GM23248 (cell line): ENCODE data around the gene PTX4. TPM values are rescaled to one million over a fixed set of nuclear protein-coding genes. Genes with fewer than 3 reads are reported as not detected.
A peak's percentile ranks its signal among the peaks of the same experiment; 100 is the strongest.

Source experiments
- DNase-seq: peaks from one replicate; pipeline ENCODE4 v3.0.0-alpha.2; 2015
- H2AFZ ChIP-seq: fragments of 200-600 bp; sonication (generic); 2 replicates; pipeline ENCODE4 v1.6.1; 2016; ENCODE audit warnings: antibody characterized with exemption
- H3F3A ChIP-seq: fragments of 200-600 bp; sonication (generic); 2 replicates; pipeline ENCODE4 v1.6.1; 2016; ENCODE audit warnings: mild to moderate bottlenecking, antibody characterized with exemption, mixed run types; ENCODE audit not compliant: insufficient read depth
- H3K27ac ChIP-seq: fragments of 200-600 bp; sonication (generic); 2 replicates; pipeline ENCODE4 v1.5.1; 2016; ENCODE audit warnings: mild to moderate bottlenecking
- H3K27me3 ChIP-seq: fragments of 200-600 bp; sonication (generic); replicated peaks from 2 replicates; pipeline ENCODE4 v1.6.1; 2016; ENCODE audit warnings: mild to moderate bottlenecking; ENCODE audit not compliant: insufficient read depth
- H3K36me3 ChIP-seq: fragments of 200-600 bp; sonication (generic); 2 replicates; pipeline ENCODE4 v1.6.1; 2016; ENCODE audit warnings: low read depth, mild to moderate bottlenecking
- H3K4me1 ChIP-seq: fragments of 200-600 bp; sonication (generic); 2 replicates; pipeline ENCODE4 v1.6.1; 2016; ENCODE audit warnings: mild to moderate bottlenecking; ENCODE audit not compliant: insufficient read depth
- H3K4me2 ChIP-seq: fragments of 200-600 bp; sonication (generic); one replicate; pipeline ENCODE4 v1.6.1; 2016; ENCODE audit warnings: mild to moderate bottlenecking; ENCODE audit not compliant: unreplicated experiment
- H3K4me3 ChIP-seq: fragments of 200-600 bp; sonication (generic); 2 replicates; pipeline ENCODE4 v1.5.1; 2016; ENCODE audit warnings: mild to moderate bottlenecking
- H3K79me2 ChIP-seq: fragments of 200-600 bp; sonication (generic); 2 replicates; pipeline ENCODE4 v1.6.1; 2016; ENCODE audit warnings: mild to moderate bottlenecking; ENCODE audit not compliant: insufficient read depth
- H3K9ac ChIP-seq: fragments of 200-600 bp; sonication (generic); 2 replicates; pipeline ENCODE4 v1.6.1; 2016; ENCODE audit warnings: mild to moderate bottlenecking
- H3K9me2 ChIP-seq: fragments of 200-600 bp; sonication (generic); 2 replicates; pipeline ENCODE4 v1.6.1; 2016; ENCODE audit warnings: mixed run types, mild to moderate bottlenecking, moderate library complexity; ENCODE audit not compliant: insufficient read depth
- H3K9me3 ChIP-seq: fragments of 200-600 bp; sonication (generic); one replicate; pipeline ENCODE4 v1.6.1; 2017; ENCODE audit warnings: low read depth
- H4K20me1 ChIP-seq: fragments of 200-600 bp; sonication (generic); 2 replicates; pipeline ENCODE4 v1.6.0; 2016; ENCODE audit not compliant: insufficient read depth
- EZH2 ChIP-seq: fragments of 200-600 bp; sonication (generic); IDR thresholded peaks from 2 replicates; pipeline ENCODE4 v1.6.1; 2018; ENCODE audit warnings: antibody characterized with exemption, mild to moderate bottlenecking; ENCODE audit not compliant: insufficient read depth, poor library complexity, severe bottlenecking
- EZH2phosphoT487 ChIP-seq: fragments of 200-600 bp; sonication (generic); IDR thresholded peaks from 2 replicates; pipeline ENCODE4 v1.6.1; 2018; ENCODE audit warnings: antibody characterized with exemption, moderate library complexity, mild to moderate bottlenecking, low read depth; ENCODE audit not compliant: insufficient read depth
- WGBS, 2 experiments: methylation state at CpG; one replicate each; pipeline ENCODE4 v1.1.6; 2015 to 2017; ENCODE audit warnings: low lambda C conversion rate in 2 of 2, low coverage in 1 of 2; ENCODE audit errors: missing lambda C conversion rate in 2 of 2; 5-methylcytosine and 5-hydroxymethylcytosine counted together
- in situ Hi-C: fragments of 300-500 bp; cut with MboI; formaldehyde crosslinking; loops from 2 replicates; pipeline ENCODE4 v1.15.0; 2020
- polyA plus RNA-seq: library from polyadenylated mRNA; unstranded; fragments of >200 nt; fragmentation: Nextera tagmentation; extraction: Ambion mirVana; gene quantifications from 2 replicates; pipeline ENCODE4 v1.2.1, GENCODE V29; 2016
- total RNA-seq: library from RNA; depleted of rRNA; stranded (reverse); fragments of >200 nt; shearing (Covaris generic); gene quantifications from 2 replicates; pipeline ENCODE4 v1.2.3, GENCODE V29; 2014

The PTX4 gene
- total and polyA plus RNA-seq, 2 experiments from 2014 or later: not detected

DNA sequence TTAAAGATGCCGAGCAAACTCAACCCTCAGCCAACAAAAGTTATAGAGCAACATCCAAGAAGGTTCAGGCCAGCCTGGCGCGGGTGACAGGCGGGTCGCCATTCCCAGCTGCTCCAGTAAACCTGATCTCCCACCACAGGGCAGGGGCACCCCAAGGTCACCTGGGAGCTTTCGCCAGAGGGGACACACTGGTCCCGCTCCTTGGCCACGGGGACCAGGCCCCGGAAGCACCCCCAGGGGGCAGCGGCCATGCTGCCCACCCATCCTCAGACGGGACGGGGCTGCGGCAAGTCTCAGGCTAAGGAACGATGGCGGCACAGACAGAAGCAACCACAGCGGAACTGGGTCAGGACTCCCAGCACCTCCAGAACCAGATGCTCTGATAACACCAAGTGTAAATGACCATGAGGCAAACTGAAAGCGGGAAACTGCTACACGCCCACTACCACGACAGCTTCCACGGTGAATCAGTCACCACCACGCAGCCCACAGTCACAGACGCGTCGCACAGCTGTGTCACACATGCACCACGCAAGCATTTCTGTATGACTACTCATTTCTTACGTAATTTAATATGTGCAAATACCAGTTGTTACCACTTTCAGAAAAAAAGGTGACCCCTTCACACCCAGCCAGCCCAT lies 30.3 kb downstream of the PTX4 start:
- no peaks in the 10 kb centered on the region for H3K9me3 ChIP-seq
- no peaks in the 10 kb centered on the region for H4K20me1 ChIP-seq
- H2AFZ ChIP-seq: no peak overlapping the region
- H3K79me2 ChIP-seq: no peaks in the 10 kb centered on the region
- no peak overlapping the region for H3K9ac ChIP-seq
- H3K4me2 ChIP-seq: no peak overlapping the region
- no peaks in the 10 kb centered on the region for H3K9me2 ChIP-seq
- no peak overlapping the region for H3K27ac ChIP-seq
- DNase-seq: peak; percentile 56
- in situ Hi-C loops: no loop called here
- no peak overlapping the region for H3K4me3 ChIP-seq
- no peaks in the 10 kb centered on the region for H3K4me1 ChIP-seq
- no peaks in the 10 kb centered on the region for H3F3A ChIP-seq
- 92 to 94% methylated on average over 26 of the region's 26 CpGs for WGBS, 2 experiments
- no peak for TF ChIP-seq EZH2
- TF ChIP-seq EZH2phosphoT487: no peak
- H3K36me3 ChIP-seq: no peaks in the 10 kb centered on the region
- H3K27me3 ChIP-seq: no peaks in the 10 kb centered on the region

DNA sequence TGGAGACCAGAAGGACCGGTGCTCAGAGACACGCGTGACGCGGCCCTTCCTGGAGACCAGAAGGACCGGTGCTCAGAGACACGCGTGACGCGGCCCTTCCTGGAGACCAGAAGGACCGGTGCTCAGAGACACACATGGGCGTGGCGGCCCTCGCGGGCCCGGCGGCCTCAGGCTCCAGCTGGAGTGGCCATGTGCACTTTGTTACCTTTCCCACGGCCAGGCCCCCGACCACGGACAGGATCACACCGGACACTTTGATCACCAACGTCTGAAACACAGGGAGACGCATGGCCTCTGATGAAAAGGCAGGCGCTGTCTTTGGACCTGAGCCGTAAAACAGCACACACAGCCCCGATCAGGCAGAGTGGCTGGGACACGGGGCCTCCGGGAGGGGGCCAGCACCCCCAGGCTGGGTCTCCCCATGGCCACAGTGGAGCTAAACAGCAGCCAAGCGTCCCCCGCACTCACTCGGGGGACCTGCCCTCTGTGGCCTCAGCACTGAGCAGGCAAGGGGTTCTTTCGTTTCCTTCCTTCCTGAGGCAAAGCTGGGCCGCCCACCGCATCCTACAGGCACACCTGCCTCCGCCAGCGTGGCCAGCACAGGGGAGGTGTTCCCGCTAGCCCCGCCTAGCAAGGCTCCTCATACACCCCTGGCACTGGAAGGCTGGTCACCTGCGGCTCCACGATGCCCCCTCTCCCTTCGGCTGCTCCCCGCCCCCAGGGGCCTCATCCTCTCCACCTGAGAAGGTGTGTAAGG lies 31.1 kb downstream of the PTX4 start:
- no peak overlapping the region for H3K27ac ChIP-seq
- no peaks in the 10 kb centered on the region for H3K4me1 ChIP-seq
- H3K27me3 ChIP-seq: no peaks in the 10 kb centered on the region
- no peaks in the 10 kb centered on the region for H3K36me3 ChIP-seq
- 92 to 93% methylated on average over 29 to 42 of the region's 42 CpGs for WGBS, 2 experiments
- no peaks in the 10 kb centered on the region for H4K20me1 ChIP-seq
- H3K4me3 ChIP-seq: no peak overlapping the region
- no peaks in the 10 kb centered on the region for H3K79me2 ChIP-seq
- no peaks in the 10 kb centered on the region for H3F3A ChIP-seq
- H3K9me2 ChIP-seq: no peaks in the 10 kb centered on the region
- TF ChIP-seq EZH2phosphoT487 (no peak), EZH2 (no peak)
- H3K4me2 ChIP-seq: no peak overlapping the region
- in situ Hi-C loops: no loop called here
- H3K9me3 ChIP-seq: no peaks in the 10 kb centered on the region
- no peak overlapping the region for H2AFZ ChIP-seq
- DNase-seq: no peak
- no peak overlapping the region for H3K9ac ChIP-seq

DNA sequence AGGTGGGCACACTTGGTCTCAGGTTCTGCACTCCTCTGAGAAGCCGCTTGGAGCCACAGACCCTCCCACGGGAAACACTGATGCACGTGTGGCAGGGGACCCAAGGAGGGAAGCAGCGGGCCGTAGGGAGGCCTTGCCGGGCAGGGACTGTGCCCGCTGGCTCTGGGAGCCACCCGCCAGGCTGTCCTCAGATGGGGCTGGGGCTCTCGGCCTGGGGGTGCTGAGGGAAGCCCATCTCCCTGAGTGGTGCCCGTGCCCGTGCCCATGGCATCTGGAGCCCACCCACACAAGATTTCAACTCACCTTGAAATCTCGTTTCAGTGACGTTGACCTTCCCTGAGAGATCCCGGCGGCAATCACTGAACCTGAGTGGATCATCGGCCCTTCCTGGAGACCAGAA lies 31.8 kb downstream of the PTX4 start:
- no peaks in the 10 kb centered on the region for H3K9me2 ChIP-seq
- TF ChIP-seq EZH2phosphoT487: no peak
- H3K4me2 ChIP-seq: no peak overlapping the region
- H2AFZ ChIP-seq: no peak overlapping the region
- no peak overlapping the region for H3K4me3 ChIP-seq
- no peaks in the 10 kb centered on the region for H4K20me1 ChIP-seq
- in situ Hi-C loops: no loop called here
- DNase-seq: no peak
- H3K27me3 ChIP-seq: no peaks in the 10 kb centered on the region
- no peaks in the 10 kb centered on the region for H3K36me3 ChIP-seq
- WGBS, 2 experiments: 87 to 89% methylated on average over 15 to 16 of the region's 16 CpGs
- H3K9me3 ChIP-seq: no peaks in the 10 kb centered on the region
- H3K9ac ChIP-seq: no peak overlapping the region
- H3K4me1 ChIP-seq: no peaks in the 10 kb centered on the region
- no peaks in the 10 kb centered on the region for H3K79me2 ChIP-seq
- H3F3A ChIP-seq: no peaks in the 10 kb centered on the region
- H3K27ac ChIP-seq: no peak overlapping the region

DNA sequence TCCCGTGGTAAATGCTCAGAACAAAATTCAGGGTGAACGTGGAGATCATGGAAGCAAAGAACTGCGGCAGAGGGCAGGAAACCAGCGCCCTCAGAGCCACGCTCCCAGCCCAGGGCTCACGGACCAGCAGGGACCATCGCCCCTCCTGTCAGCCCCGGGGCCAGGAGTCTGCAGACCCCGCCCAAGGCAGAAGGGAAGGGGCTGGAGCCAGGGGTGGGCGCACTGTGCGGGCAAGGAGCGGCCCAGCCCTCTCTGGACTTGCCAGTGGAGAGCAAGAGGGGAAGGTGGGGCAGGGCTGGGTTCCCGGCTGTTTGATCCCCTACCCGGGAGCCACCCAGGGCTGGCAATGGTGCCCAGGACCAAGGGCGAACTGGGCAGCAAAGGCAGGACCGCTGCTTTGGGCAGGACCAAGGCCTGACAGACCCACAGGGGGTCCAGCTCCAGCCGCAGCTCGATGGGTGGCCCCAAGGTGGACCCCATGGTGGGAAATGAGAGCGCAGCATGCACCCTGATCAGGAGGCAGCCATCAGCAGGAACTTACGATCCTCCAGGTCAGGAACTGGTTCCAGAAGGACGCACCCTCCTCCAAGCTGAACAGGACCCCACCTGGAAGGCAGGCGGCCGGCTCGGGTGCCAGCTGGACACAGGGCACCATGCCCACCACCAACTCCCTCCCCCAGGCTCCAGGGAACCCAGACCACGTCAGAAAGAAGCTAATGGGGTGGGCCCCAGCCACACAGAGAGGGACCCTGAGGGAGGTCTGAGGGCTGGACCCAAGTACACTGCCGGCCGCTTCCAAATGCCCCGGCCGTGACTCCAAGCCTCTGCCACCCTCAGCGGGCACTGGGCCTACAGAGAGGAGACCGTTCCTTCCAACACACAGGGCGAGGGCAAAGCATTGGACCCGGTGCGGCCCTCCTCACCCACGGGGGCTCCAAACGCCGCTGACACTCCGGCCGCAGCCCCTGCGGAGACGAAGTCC lies 33.3 kb downstream of the PTX4 start:
- DNase-seq: no peak
- no peaks in the 10 kb centered on the region for H3K79me2 ChIP-seq
- in situ Hi-C loops: no loop called here
- no peak overlapping the region for H2AFZ ChIP-seq
- no peaks in the 10 kb centered on the region for H3K9me2 ChIP-seq
- H3F3A ChIP-seq: no peaks in the 10 kb centered on the region
- no peaks in the 10 kb centered on the region for H3K27me3 ChIP-seq
- TF ChIP-seq EZH2phosphoT487 (no peak), EZH2 (no peak)
- H3K9me3 ChIP-seq: no peaks in the 10 kb centered on the region
- no peak overlapping the region for H3K4me2 ChIP-seq
- H3K4me1 ChIP-seq: no peaks in the 10 kb centered on the region
- H3K9ac ChIP-seq: no peak overlapping the region
- H4K20me1 ChIP-seq: no peaks in the 10 kb centered on the region
- H3K27ac ChIP-seq: no peak overlapping the region
- H3K36me3 ChIP-seq: no peaks in the 10 kb centered on the region
- H3K4me3 ChIP-seq: no peak overlapping the region
- WGBS, 2 experiments: 94 to 95% methylated on average over 39 to 41 of the region's 41 CpGs
